ENCODE results near the gene TEP1. TPM values are rescaled to one million over a fixed set of nuclear protein-coding genes. Genes with fewer than 3 reads are reported as not detected.
"Not testable (repeated sequence)": the region's sequence is repeated elsewhere in the genome, so short reads cannot be mapped to it uniquely, and the experiment has no call there.

TEP1 gene
- total RNA-seq, 1 donor from 2014 or later = 13.2 TPM

DNA sequence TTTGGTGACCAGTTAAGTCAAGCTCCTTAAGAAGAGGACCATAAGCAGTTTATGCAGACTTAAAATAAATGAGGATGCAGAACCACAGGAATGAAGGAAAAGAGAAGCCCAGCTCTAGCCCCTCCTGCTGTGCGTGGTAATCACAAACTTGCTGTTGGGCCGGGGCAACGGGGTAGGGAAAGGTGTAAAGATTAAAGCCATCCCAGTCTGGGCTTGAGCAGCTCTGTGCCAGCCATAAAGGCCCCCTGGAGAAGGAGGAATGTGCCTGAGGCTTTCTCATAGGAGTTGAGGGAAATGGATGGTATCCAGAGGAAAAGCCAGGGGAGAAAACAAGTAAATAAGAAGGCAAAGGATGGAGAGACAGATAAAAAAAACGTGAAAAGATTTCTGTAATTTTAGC lies 25.1 kb downstream of the TEP1 start:
- no peak for DNase-seq (ENCODE audit: low spot score)

GRCh38 chr14:20387576-20387975 lies 25.7 kb downstream of the TEP1 start:
- DNase-seq (ENCODE audit: low spot score) = peak; percentile 4

DNA sequence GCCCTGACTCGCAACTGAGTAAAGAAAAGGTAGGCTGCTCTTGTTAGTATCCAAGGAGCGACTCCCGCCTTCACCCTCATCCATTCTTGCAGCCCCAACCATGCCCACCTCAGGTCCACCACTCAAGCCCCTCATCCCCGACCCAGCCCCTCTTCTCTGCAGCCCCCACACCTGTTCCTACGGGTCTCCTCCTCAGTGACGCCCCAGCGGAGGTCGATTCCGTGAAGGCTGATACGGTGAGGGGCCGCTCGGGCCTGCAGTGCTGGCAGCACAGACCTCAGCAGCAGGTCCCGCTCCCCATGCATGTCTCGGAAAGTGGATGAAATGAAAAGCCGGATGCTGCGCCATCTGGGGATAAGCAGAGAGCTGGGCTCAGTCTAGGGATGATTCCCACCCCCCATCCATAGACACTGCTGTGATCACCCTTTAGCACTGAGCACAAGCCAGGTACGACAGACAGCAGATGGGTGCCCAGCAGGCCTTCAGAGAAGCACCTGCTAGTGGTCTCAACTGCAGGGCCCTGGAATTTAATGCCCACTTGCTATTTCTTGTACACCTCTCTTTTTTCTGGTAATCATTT lies 26.9 kb downstream of the TEP1 start:
- no peak for DNase-seq (ENCODE audit: low spot score)

DNA sequence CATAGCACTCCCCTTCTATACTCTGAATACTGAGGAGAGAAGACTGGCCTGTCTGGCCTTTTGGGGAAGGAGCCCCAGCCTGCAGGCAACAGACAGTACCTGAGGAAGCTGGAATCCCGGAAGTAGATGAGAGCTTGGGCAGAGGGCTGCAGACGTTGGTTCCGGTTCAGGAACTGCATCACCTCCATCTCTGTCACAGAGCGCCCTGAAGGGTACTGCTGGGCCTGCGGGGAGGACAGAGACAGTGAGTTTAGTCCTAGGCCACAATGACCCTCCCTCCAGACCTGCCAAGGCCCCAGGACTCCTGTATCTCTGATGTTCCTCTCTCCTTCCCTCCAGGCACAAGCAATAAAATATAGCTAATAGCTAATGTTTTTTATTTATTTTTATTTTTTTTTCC lies 28.4 kb downstream of the TEP1 start:
- DNase-seq (ENCODE audit: low spot score) = peak; percentile 30

DNA sequence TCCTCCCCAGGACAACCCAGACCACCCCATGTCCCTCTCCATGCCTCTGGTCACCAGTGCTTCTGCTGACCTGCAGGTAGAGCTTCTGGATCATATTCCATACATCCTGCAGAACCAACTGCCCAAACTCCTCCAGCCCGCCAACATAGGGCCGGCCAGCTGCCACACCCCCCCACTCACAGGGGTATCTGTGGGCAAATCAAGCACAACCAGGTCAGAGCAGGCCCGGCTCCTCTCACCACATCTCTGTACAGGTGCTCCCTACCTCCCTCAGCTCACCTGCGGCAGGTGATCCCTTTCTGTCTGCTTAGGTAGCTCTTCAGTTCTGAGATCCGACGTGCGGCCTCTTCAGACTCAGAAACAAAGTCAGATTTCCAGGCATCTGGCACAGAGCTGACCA lies 29.0 kb downstream of the TEP1 start:
- DNase-seq (ENCODE audit: low spot score) = no peak

DNA sequence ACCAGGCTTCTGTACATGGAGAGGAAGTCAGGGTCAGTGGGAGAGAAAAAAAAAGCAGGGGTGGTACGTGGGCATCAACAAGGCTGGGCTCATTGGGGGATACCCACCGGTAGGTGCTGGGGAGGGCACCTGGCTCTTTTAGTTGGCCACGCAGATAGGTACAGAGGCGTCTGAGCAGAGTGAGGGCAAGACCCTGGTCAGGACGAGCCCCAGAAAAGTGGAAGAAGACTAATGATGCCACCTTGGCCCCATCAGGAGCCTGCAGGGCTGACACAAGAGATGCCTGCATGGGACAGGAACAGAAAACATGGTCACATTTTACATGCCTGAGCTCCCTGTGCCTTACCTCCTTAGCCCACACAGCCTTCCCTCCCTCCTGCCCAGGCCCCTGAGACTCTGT lies 29.7 kb downstream of the TEP1 start:
- no peak for DNase-seq (ENCODE audit: low spot score)

DNA sequence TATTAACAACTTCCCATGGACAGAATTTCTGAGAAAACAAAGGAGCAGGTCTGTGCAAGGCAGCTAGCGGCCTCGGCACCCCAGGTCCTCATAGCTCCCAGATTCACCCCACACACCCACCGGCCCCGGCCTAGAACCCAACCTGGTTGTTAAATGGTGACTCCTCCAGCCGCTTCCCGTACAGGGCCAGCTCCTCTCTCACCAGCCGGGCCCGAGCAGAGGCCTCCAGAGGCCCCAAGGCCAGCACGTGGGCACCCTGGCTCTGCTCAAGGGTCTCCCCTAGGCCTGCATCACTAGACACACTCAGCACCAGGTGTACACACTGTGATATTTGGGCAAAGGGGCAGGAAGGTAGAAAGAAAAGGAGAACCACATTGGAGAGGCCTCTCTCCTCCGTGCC lies 30.3 kb downstream of the TEP1 start:
- no peak for DNase-seq (ENCODE audit: low spot score)

GRCh38 chr14:20382526-20382925 lies 30.8 kb downstream of the TEP1 start:
- no peak for DNase-seq (ENCODE audit: low spot score)

- DNase-seq (ENCODE audit: low spot score) = no peak
These were observed 32.0 kb downstream of the TEP1 start for GRCh38 chr14:20381341-20381740.

- DNase-seq (ENCODE audit: low spot score) = no peak
These were observed 32.6 kb downstream of the TEP1 start for GRCh38 chr14:20380681-20381080.

DNA sequence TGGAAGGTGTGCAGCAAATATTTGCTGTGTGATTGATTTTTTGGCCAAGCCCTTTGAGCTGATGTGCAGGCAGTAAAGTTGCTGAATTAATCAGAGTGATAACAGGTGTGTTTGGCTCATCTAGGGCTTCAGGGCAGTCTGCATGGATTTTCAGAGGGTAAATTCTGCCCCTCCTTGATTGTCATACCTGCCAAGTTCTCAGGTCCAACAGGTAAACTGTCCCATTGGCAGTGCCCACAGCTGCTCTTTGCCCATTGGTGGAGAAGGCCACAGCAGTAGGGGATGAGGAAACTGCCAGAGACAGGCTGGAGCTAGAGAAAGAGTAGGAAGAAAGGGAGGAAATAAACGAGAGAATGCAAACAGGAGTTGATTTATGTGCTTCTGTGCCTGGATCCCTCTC lies 33.6 kb downstream of the TEP1 start:
- no peak for DNase-seq (ENCODE audit: low spot score)

DNA sequence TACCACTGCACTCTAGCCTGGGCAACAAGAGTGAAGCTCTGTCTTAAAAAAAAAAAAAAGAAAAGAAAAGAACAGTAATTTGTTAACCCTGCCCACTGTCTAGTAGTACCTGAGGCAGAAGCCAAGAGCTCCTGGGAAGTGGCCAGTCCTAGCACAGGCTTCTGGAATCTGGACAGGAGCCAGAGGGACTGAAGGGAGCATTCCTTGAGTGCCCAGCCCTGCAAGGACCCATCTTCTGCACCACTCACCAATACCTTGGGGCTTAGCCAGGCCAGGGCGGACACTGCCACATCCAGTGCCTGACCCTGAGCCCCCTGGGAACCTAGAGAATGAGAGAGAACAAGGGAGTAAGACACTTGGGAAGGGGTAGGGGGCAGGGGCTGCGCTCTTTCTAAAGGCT lies 36.1 kb downstream of the TEP1 start:
- no peak for DNase-seq (ENCODE audit: low spot score)

DNA sequence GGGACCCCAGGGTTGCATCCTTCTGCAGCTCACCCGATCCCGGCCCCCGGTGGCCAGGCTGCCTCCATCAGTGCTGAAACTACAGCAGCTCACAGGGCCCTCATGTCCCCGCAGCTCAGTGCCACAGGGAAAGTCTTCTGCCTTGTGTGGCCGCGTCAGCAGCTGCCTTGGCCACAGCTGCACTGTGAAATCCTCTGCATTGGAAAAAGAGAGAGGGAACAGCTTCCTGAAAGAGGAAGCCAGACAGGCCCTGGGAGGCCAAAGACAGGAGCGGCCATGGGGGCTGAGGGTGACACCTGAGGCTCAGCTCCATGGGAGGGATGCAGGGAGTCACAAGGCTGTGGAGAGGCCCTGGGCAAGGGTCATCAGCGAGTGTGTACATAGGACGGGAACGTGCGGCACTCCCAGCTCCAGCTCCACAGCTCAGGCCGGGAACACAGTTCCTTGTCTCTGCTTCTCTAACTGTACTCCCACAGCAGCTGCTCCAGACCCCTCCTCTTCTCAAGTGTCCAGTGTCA lies 37.2 kb downstream of the TEP1 start:
- DNase-seq (ENCODE audit: low spot score) = no peak

GRCh38 chr14:20375471-20375870 lies 37.8 kb downstream of the TEP1 start:
- DNase-seq (ENCODE audit: low spot score) = no peak

DNA sequence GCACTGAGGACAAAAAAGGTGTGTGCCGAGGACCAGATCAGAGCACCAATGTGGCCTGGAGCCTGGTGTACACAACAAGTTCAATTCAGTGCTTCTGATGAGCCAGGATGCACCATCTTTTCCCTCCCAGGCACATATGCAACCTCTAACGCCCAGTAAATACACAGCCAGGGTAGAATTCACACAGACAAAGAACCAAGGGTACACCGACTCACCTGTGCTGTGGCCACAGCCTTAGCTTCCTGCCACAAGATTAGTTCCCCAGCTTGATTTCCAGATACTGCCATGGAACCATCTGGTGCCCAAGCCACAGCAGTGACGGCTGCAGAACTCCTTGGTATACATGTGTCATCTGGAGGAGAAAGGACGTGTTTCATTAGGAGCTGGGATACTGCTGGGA lies 40.5 kb downstream of the TEP1 start:
- no peak for DNase-seq (ENCODE audit: low spot score)

GRCh38 chr14:20365928-20366327 lies 47.4 kb downstream of the TEP1 start:
- no peak for DNase-seq (ENCODE audit: low spot score)

GRCh38 chr14:20358474-20358873 lies 54.8 kb downstream of the TEP1 start:
- DNase-seq (ENCODE audit: low spot score) = not testable (repeated sequence)

DNA sequence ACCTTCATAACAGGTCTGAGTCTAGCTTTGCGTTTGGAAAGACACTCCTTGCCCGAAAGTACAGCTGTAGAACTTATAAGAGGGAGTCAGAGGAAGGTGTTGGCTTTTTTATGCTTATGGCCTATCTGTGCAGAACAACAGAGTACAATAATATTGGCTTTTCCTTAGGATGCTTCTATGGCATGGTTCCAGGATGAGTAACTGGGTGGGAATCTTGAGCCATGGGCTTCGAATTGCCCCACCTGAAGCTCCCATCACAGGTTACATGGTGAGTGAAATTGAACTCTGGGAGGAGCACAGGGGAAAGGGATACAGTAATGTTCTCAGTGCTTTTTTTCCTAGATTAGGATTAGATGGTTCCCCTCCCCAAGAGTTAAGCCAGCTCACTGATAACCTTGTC lies 56.9 kb downstream of the TEP1 start:
- DNase-seq (ENCODE audit: low spot score) = no peak

DNA sequence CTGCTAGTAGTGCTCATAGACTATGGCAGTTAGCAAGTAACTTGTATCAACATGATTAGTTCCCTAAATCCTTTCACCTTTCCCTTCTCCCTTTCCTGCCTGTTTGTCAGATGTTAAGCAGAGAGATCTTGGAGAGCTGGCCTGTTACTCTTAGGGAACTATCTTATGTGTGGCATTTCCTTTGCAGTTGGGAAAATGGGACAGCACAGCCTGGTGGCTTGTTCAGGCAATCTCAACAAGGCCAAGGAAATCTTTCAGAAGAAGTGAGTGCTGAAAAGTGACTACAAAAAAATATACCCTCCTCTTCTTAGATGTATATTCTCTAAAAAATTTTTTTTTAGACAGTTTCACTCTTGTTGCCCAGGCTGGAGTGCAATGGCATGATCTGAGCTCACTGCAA lies 62.4 kb downstream of the TEP1 start:
- no peak for DNase-seq (ENCODE audit: low spot score)

DNA sequence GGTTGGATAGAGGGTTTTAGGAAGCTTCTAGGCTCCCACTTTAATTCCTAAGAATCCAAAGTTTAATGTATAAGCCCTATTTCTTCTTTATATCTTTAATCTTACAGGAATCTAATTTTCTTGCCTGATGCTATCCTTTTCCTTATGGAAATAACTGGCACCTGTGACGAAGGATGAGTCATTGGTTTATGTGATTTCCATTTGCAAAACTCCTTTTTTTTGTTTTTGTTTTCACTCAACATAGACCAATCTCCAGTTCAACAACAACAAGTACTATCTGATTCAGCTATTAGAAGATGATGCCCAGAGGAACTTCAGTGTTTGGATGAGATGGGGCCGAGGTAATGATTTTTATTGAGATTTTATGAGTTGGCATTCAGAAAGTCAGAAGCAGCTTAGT lies 63.0 kb downstream of the TEP1 start:
- DNase-seq (ENCODE audit: low spot score) = no peak

DNA sequence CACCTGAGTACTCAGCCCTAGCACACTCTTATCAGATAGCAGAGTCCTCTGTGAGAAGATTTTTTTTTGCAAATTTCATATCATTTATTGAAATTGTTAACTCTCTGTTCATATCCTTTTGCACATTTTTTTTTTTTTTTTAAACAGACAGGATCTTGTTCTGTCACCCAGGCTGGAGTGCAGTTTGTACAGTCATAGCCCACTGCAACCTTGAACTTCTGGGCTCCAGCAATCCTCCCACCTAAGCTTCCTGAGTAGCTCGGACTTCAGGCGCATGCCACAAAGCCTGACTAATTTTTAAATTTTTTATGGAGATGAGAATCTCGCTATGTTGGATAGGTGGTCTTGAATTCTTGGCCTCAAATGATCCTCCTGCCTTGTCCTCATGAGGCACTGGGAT lies 65.6 kb downstream of the TEP1 start:
- no peak for DNase-seq (ENCODE audit: low spot score)

DNA sequence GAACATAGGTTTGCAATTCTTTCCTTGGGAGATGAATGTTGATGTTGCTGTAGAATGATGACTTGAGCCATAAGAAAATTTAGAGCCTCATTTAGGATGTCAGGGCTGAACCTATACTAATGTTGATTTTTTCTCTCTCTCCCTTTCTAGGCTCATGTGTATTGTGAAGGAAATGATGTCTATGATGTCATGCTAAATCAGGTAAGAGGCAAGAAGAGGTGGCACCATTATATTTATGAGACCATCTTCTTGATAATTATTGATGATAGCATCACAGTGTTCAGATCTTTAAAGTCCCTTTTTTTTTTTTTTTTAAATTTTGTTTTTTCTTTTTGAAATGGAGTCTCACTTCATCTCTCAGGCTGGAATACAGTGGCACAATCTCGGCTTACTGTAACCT lies 66.6 kb downstream of the TEP1 start:
- DNase-seq (ENCODE audit: low spot score) = no peak

- no peak for DNase-seq (ENCODE audit: low spot score)
These were observed 67.9 kb downstream of the TEP1 start for GRCh38 chr14:20345366-20345765.

- no peak for DNase-seq (ENCODE audit: low spot score)
These were observed 69.5 kb downstream of the TEP1 start for GRCh38 chr14:20343862-20344220.
